Ovary (tissue), 9 donors: ENCODE data around the gene CHMP6. TPM values are rescaled to one million over a fixed set of nuclear protein-coding genes. Genes with fewer than 3 reads are reported as not detected.

Experiments used
- DNase-seq, 5 donors: peaks; one replicate each; pipeline ENCODE4 v3.0.0-alpha.2; 2019 to 2020
- H3K27ac ChIP-seq, 2 donors: fragments of 200-600 bp; one replicate each; pipeline versions ENCODE4 v1.5.1 to v1.8.0; 2019 to 2022
- H3K27me3 ChIP-seq: fragments of 200-600 bp; one replicate; pipeline ENCODE4 v1.8.0; 2022
- H3K36me3 ChIP-seq: fragments of 200-600 bp; sonication (generic); one replicate; pipeline ENCODE4 v1.5.1; 2019
- H3K4me1 ChIP-seq: one replicate; pipeline ENCODE4 v1.8.1; 2013; ENCODE audit warnings: mild to moderate bottlenecking, moderate library complexity; ENCODE audit not compliant: insufficient read depth
- H3K4me3 ChIP-seq: fragments of 200-600 bp; sonication (generic); one replicate; pipeline ENCODE4 v1.5.1; 2017
- H3K9me3 ChIP-seq, 2 donors: fragments of 200-600 bp in 1 of 2; sonication (generic) in 1 of 2; one replicate each; pipeline versions ENCODE4 v1.5.1 to v1.8.1; 2013 to 2019; ENCODE audit warnings: mild to moderate bottlenecking in 1 of 2, moderate library complexity in 1 of 2
- EP300 ChIP-seq: sonication (generic); formaldehyde crosslinking; IDR thresholded peaks from one replicate; pipeline ENCODE4 v1.6.1; 2017; ENCODE audit warnings: antibody characterized with exemption
- POLR2A ChIP-seq: fragments of 450-650 bp; IDR thresholded peaks from one replicate; pipeline ENCODE4 v1.6.1; 2017; ENCODE audit warnings: antibody characterized with exemption, mild to moderate bottlenecking, moderate library complexity
- WGBS, 3 donors: extraction: QIAGEN DNeasy Blood & Tissue Kit in 1 of 3; methylation state at CpG; one replicate each; pipeline versions ENCODE4 v1.1.5 to v1.1.7; 2013 to 2017; 5-methylcytosine and 5-hydroxymethylcytosine counted together
- intact Hi-C, 4 donors: fragments of 100-400 bp; cut with DNase I; formaldehyde crosslinking; loops; one replicate each; pipeline versions ENCODE4 v1.11.0 to v1.15.1; 2022 to 2023
- polyA plus RNA-seq, 2 donors: library from polyadenylated mRNA; stranded (reverse); fragments of 200-250 nt in 1 of 2; fragments of 350-450 nt in 1 of 2; fragmentation: Illumina TruSeq in 1 of 2; extraction: RNeasy Lipid Tissue Mini Kit (QIAGEN cat#74804) in 1 of 2; gene quantifications; one replicate each; pipeline ENCODE4 v1.2.3, GENCODE V29; 2013 to 2014
- total RNA-seq, 7 donors: library from RNA; depleted of rRNA in 2 of 7; stranded (reverse); fragments of >200 nt in 2 of 7; fragmentation: NEBNext Ultra II Directional in 3 of 7; extraction: Animal tissue kit (Norgen Biotek cat#: 25700) in 3 of 7; gene quantifications; one replicate each; pipeline versions ENCODE4 v1.1.0 to v1.2.4, GENCODE V29; 2016 to 2023
- TF ChIP-seq, protein P1 (sequence below), 3 donors: fragments of 450-650 bp in 2 of 3; fragments of 200-600 bp in 1 of 3; IDR thresholded peaks; one replicate each; pipeline versions ENCODE4 v1.5.1 to v1.8.0; 2016 to 2022; ENCODE audit warnings: antibody characterized with exemption in 3 of 3, mild to moderate bottlenecking in 1 of 3
- donor health status: DM: no; HTN: no; CAD: no; lungs with moderate emphysema.
- donor health status: DM: no; HTN: no; CAD: no.
- donor health status: Bipolar disorder and iron deficiency.
- donor health status: DM: yes; HTN: yes; CAD: no.
- donor health status: DM: no; HTN: no; CAD: no.
- donor health status: DM: yes; HTN: yes; CAD: no.

The CHMP6 gene
- total and polyA plus RNA-seq, 9 donors = 18.5 to 29.7 (median 26.5) TPM

DNA sequence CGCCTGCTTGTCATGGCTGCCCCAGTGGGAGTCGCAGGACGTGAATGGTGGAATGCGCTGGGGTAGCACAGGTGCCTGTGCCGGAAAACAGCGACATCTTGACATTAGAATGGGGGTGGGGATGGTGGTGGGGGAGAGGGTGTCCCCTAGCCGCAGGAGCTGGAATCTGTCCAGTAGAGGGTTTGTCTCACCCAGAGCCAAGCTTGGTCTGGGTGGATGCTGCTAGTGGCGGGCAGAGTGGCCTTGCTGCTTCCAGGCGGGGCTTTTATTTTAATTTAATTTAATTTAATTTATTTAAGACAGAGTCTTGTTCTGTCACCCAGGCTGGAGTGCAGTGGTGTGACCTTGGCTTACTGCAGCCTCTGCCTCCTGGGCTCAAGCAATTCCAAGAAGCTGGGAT lies 51.0 kb downstream of the CHMP6 start:
- no peak for DNase-seq
- no peak overlapping the region for H3K4me3 ChIP-seq
- 93 to 98% (median 98%) methylated on average over 9 of the region's 9 CpGs for WGBS, 3 donors
- no peak overlapping the region for H3K27ac ChIP-seq
- no peaks in the 10 kb centered on the region for H3K36me3 ChIP-seq
- H3K4me1 ChIP-seq = peaks cover 31% of the 10 kb centered on the region
- intact Hi-C loops = no loop called here
- no peaks in the 10 kb centered on the region for H3K9me3 ChIP-seq
- TF ChIP-seq, protein P1, sequence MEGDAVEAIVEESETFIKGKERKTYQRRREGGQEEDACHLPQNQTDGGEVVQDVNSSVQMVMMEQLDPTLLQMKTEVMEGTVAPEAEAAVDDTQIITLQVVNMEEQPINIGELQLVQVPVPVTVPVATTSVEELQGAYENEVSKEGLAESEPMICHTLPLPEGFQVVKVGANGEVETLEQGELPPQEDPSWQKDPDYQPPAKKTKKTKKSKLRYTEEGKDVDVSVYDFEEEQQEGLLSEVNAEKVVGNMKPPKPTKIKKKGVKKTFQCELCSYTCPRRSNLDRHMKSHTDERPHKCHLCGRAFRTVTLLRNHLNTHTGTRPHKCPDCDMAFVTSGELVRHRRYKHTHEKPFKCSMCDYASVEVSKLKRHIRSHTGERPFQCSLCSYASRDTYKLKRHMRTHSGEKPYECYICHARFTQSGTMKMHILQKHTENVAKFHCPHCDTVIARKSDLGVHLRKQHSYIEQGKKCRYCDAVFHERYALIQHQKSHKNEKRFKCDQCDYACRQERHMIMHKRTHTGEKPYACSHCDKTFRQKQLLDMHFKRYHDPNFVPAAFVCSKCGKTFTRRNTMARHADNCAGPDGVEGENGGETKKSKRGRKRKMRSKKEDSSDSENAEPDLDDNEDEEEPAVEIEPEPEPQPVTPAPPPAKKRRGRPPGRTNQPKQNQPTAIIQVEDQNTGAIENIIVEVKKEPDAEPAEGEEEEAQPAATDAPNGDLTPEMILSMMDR (IDR thresholded peaks at IDR 0.05) = no peak
- TF ChIP-seq POLR2A (no peak), EP300 (no peak)
- no peaks in the 10 kb centered on the region for H3K27me3 ChIP-seq

DNA sequence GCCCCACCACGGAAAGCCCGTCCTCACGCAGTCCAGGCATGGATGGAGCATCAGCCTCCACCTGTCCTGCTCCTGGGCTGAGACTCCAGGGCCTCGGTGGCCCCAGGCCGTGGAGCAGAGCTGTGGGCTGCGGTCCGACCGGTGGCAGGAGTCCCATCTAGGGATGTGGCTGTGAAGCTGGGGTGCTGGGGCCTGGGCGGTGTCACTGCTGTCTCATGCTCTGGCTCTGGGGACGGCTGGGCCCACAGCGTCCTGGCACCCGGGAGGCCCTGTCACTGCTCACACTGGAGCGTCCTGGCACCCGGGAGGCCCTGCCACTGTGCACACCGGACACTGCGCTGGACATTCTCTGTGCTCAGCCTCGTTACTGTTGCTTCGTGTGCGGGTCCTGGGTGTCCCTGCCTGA lies 51.7 kb downstream of the CHMP6 start:
- intact Hi-C loops = no loop called here
- Histone ChIP-seq H3K4me1 (peaks cover 25% of the 10 kb centered on the region), H3K4me3 (no peak overlapping the region), H3K27me3 (no peaks in the 10 kb centered on the region), H3K27ac (no peak overlapping the region), H3K36me3 (no peaks in the 10 kb centered on the region), H3K9me3 (no peaks in the 10 kb centered on the region)
- no peak for TF ChIP-seq POLR2A
- TF ChIP-seq, protein P1 (IDR thresholded peaks at IDR 0.05) = no peak
- TF ChIP-seq EP300 = no peak
- 93 to 94% (median 94%) methylated on average over 19 of the region's 19 CpGs for WGBS, 3 donors
- DNase-seq = no peak

DNA sequence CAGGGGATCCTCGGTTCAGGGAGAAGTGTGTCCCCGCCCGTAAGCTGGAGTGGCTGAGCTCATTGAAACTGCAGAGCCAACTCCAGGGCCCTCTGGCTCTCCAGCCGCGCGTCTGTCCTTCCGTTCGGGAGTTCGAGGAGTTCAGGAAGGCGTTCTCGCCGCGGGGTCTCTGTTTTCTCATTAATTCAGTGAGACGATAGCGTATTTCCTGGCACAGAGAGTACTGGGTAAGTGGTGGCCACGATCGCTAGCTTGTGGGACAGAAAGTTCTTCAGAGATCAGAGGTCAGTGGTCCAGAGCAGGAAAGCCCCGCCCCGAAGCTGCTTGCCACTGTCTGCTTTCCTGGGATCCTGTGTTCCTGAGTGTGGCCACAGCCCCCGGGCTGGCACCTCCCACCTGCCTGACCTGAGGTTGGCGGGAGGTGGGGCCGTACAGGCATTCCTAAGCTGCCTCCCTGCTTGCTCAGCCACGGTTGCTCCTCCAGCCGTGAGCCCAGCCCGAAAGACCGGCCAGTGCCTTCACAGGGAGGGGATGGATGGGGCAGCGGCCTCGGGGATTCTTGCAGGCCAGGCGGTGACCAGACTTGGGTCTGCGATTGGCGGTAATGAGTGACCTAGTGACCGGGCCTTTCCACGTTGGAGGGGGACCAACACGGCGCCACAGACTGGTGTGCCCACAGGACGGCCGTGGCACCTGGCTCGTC lies 52.2 kb downstream of the CHMP6 start:
- 80 to 82% (median 81%) methylated on average over 35 to 38 of the region's 38 CpGs for WGBS, 3 donors
- intact Hi-C loops = no loop called here
- H3K4me1 ChIP-seq = peaks cover 19% of the 10 kb centered on the region
- H3K27me3 ChIP-seq = no peaks in the 10 kb centered on the region
- H3K9me3 ChIP-seq = no peaks in the 10 kb centered on the region
- no peak for DNase-seq
- H3K36me3 ChIP-seq = no peaks in the 10 kb centered on the region
- H3K27ac ChIP-seq = no peak overlapping the region
- H3K4me3 ChIP-seq = no peak overlapping the region
- TF ChIP-seq POLR2A = no peak

DNA sequence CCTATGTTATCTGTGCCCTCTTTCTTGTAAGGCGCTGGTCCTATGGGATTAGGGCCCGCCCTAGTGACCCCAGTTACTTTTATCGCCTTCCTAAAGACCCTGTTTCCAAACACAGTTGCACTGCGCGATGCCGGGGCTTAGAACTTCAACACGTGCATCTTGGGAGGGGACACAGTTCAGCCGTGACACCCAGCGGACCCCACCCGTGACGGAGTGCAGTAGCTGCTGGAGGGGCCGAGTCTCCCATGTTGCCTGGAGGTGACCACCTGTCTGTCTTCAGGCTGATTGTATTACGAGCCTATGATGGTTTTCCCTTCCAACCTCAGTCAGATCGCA lies 52.8 kb downstream of the CHMP6 start:
- no peaks in the 10 kb centered on the region for H3K9me3 ChIP-seq
- no peaks in the 10 kb centered on the region for H3K27me3 ChIP-seq
- no peak overlapping the region for H3K27ac ChIP-seq
- TF ChIP-seq EP300 (no peak), POLR2A (no peak)
- TF ChIP-seq, protein P1 (IDR thresholded peaks at IDR 0.05) = no peak
- 69 to 76% (median 70%) methylated on average over 14 of the region's 14 CpGs for WGBS, 3 donors
- DNase-seq = no peak
- H3K36me3 ChIP-seq = no peaks in the 10 kb centered on the region
- no peak overlapping the region for H3K4me3 ChIP-seq
- intact Hi-C loops = no loop called here
- H3K4me1 ChIP-seq = peaks cover 16% of the 10 kb centered on the region

DNA sequence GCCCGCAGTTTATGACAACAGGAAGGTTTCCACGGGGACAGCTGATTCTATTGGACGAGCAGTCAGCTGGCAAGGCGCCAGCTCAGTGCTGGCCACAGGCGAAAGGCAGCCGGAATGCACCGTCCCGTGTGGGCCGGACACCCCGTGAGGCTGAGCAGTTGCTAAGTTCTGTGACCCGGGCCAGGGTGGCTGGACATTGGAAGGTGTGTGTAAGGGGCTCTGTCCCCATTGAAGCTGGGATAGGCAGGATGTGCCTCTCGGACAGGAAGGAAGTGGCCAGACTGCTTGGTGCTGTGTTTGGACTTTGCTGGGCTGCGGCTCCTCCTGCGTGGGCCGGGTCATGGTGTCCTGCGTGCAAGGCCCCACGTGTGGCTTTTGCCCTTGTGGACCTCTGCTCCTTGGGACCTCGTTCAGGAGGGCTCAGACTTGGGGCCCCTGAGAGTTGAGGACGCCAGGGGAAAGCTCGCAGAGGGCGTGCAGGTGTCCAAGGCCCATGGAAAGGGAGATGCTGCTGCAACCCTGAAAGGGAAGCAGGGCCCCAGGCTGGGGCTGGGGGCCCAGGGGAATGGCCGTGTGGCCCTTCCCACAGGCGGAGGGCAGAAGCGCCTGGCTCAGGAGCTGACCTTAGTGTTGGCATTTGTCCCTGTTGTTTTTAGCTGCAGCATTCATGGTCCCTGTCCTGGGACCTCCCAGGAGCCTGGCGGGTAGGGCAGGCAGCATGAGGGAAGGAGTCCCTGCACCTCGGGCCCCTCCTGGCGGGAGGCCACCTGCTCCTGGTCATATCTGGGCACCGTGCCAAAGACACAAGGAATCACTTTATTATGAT lies 53.3 kb downstream of the CHMP6 start:
- TF ChIP-seq POLR2A (no peak), EP300 (no peak)
- TF ChIP-seq, protein P1 (IDR thresholded peaks at IDR 0.05) = no peak
- Histone ChIP-seq H3K9me3 (no peaks in the 10 kb centered on the region), H3K27me3 (no peaks in the 10 kb centered on the region), H3K4me1 (peaks cover 15% of the 10 kb centered on the region), H3K36me3 (no peaks in the 10 kb centered on the region), H3K4me3 (no peak overlapping the region), H3K27ac (no peak overlapping the region)
- WGBS, 3 donors = 25 to 34% (median 26%) methylated on average over 28 of the region's 28 CpGs
- intact Hi-C loops = no loop called here
- DNase-seq = peak; percentile 56 to 82 (median 69)
